HG02970 (cell line): ENCODE results near the gene NDFIP2.

Experiments
- ATAC-seq: cut with Tn5 transposase; IDR thresholded peaks from one replicate; pipeline ENCODE4 v1.9.1; 2021; ENCODE audit warnings: mild to moderate bottlenecking, moderate library complexity, moderate number of reproducible peaks; ENCODE audit not compliant: unreplicated experiment, low FRiP score

NDFIP2 gene

DNA sequence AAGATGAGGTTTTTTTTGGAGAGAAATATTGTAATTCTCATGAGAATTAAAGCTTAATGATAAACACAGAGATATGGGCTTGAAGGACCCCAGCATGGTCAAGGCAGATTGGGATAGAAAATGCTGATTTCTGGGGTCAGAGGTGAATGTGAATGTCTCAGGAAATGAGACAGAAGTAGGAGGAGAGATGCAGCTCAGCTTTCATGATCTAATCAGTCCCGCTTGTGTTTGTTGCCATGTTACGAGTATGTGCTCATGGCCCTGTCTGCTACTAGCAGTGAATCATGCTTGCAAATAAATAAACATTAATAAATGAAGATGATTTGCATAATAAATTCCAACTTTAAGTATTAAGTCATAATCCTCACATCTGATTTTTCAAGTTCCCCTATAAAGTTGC, 23.0 kb upstream of the NDFIP2 start:
- ATAC-seq = no peak

GRCh38 chr13:79458436-79458835, 22.5 kb upstream of the NDFIP2 start:
- ATAC-seq = no peak

- ATAC-seq = no peak
Measured at GRCh38 chr13:79459906-79460305, 21.0 kb upstream of the NDFIP2 start.

DNA sequence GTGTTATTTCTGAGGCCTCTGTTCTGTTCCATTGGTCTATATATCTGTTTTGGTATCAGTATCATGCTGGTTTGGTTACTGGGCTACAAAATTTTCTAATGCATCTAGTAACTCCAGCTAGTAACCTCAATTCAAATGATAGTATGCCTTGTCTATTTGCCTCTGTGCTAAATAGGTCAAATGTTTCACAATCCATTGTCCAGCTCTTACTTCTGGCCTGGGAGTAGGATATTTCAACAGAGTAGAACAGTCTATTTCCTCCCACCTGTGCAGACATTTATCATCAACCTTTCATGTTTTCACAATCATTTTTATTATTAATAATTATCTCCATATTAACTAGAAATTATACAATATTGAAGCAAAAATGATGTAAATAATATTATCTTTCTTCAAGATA, 18.1 kb upstream of the NDFIP2 start:
- ATAC-seq = no peak

DNA sequence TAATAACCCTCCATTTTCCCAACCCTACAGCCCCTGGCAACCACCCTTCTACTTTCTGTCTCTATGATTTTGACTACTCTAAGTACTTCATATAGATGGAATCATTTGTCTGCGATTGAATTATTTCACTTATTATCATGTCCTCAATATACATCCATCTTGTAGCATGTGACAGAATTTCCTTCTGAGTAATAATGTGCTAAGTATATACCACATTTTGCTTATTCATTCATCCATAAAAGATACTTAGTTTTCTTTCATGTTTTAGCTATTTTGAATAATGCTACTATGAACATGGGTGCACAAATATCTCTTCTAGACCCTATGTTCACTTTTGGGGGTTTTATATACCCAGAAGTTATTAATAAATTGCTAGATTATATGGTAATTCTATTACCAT, 17.4 kb upstream of the NDFIP2 start:
- ATAC-seq = no peak

DNA sequence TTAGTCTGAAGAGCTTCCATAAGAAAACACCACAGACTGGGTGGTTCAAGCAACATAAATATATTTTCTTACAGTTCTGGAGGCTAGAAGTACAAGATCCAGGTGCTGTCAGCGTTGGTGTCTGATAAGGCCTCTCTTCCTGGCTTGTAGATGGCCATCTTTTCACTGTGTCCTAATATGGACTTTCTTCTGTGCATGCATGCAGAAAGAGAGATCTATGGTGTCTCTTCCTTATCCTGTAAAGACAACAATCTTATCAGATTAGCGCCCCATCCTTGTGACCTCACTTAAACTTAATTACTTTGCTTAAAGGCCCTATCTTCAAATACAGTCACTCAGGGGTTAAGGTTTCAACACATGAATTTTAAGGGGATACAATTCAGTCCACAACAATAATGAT, 14.1 kb upstream of the NDFIP2 start:
- ATAC-seq = no peak

DNA sequence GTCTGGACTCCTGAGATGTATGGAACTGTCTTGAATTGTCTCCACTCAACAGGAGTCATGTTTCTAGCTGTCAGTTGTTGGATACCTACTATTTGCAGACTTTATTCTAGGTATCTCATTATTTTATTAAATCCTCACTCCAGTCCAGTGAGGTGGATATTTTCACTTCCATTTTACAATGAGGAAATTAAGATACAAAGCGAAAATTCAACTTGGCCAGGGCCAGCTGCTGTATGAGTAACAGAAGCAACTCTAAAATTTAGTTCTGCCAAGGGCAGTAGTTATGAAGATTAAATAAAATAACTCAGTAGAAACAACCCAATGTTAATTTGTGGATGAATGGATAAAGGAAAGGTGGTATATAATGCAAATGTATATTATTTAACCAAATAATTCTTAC, 12.6 kb upstream of the NDFIP2 start:
- no peak for ATAC-seq

DNA sequence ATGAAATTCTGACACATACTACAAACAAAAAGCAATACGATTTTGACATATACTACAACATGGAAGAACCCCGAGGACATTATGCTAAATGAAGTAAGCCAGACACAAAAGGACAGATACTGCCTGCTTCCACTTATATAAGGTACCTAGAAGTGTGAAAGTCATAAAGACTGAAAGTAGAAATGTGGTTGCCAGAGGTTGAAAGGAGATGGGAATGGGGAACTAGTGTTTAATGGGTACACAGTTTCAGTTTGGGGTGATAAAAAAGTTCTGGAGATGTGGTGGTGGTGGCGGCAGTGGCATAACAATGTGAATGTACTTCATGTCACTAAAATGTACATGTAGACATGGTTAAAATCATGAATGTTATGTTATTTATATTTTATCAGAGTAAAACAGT, 12.1 kb upstream of the NDFIP2 start:
- ATAC-seq = no peak

DNA sequence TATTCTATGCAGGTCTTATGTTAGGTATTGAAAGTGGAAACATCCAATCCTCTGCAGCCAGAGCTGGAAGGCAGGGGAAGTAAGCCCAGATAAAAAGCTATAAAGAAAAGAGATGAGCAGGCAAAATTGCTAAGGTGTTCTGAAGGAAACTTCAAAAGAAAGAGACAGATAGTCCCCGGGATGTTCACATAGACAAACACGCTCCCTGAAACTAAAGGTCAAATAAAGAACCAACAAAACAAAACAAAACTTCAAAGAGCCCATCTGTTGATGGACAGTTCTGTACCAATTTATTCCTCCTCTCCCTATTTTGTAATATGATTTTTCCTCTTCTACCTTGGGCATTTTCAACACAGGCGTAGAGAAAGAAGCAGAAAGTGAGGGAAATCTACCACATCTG, 11.3 kb upstream of the NDFIP2 start:
- ATAC-seq = no peak

DNA sequence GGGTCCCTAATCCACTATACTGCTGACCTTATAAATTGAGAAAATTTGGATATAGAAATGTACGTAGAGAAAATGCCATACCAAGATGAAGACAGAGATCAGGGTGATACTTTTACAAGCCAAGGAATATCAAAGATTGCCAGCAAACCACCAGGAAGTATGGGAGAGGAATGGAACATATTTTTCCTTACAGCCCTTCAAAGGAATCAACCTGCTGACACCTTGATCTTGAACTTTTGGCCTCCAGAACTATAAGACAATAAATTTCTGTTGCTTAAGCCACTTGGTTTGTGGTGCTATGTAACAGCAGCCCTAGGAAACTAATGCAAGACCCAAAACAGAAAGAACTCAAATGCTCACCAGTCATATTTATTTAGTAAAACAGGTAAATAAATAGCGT, 10.3 kb upstream of the NDFIP2 start:
- no peak for ATAC-seq

GRCh38 chr13:79475569-79475968, 5.4 kb upstream of the NDFIP2 start:
- ATAC-seq = no peak

DNA sequence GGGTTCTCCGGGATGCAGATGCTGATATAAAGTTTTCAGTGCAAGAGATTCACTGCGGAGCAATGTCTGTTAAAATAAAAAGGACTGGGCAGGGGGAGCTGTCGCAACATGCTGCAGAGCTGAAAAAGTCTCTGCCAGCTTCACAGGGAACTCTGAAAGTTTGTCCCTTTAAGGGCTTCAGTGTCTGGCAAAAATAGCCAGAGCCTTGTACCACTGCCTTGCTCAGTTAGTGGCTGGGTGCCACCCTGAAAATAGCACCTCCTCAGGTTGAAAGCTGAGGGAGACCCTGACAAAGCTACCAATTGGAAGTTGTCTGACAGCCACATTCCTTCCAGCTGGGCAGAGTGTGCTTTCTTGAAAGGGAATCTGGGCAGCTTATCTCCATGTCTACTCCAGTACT, 3.0 kb upstream of the NDFIP2 start:
- no peak for ATAC-seq

DNA sequence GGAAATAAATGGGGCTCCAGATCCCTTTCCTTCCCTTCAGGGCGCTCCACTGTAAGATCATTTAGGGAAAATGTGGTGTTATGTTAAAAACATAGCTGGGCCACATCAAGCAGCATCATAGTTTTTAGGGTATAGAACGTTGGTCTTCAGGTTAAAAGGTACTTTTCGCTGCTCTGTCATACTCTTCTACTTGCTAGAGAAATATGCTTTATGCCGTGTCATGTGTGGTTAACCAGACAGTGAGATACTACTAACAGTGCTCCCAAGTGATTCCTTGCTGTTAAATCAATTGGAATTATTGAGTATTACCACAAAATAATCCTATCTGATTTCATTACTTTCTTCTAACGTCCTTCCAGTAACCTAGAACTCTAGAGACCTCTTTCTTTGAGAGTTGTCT, 1.1 kb upstream of the NDFIP2 start:
- no peak for ATAC-seq

GRCh38 chr13:79481685-79482052, 714 bp downstream of the NDFIP2 start:
- ATAC-seq = peak; percentile 17

DNA sequence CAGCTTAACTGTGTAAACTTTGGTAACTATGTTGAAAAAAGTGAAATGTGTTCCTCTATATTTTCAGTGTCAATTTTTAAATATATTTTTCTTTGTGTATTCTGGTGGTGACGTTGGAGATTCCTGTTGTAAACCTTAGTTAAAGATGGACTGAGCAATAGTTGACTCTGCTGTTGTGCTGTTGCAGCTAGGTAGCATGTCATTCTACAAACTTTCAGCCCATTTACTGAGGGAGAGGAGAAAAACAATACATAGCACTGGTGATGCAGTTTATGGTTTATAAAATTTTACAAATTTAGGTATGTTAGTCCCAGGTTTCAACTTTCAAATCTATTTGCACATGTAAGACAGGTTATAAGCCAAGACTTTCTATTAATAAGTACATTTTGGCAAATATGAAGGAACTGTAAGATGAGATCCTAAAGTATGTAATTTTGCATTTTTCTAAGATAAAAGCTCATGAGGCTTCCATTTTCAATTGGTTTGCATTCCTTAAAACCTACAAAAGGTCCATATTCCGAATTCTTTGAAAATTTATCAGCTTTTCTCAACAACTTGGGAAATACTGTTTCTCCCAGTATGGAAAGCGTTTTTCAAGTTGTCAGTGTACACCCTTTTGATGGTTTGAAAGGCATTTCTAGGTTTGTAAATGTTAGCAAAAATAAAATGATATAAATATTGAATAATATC, 1.5 kb downstream of the NDFIP2 start:
- no peak for ATAC-seq

DNA sequence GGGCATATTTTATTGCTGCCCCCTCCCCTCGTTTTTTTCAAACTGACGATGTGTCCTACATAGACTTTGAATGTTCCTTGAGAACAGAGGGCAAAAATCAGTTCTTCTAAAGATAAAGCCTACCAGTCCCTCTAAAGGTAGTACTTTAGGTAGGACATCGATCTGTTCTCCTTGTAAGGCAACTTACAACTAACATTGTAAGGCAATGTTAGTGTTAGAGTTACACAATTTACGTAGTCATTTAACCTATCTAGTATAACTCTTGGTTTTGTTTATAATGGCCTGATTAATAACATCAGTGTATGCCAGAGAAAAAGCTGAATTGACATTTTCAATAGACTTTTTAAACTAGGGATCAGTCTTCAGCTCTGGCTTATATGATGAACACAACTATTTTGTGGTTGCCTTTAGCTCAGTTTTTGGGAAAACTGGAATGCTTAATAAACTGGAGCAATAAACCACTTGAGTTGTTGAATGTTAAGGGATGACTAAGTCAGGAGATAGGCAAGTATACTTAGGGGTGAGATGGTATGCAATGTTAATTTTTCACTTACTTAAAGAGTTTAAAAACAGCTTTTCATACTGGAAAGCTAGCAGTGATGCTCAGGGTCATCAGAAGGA, 2.2 kb downstream of the NDFIP2 start:
- ATAC-seq = no peak

GRCh38 chr13:79485014-79485811, 4.3 kb downstream of the NDFIP2 start:
- ATAC-seq = no peak

DNA sequence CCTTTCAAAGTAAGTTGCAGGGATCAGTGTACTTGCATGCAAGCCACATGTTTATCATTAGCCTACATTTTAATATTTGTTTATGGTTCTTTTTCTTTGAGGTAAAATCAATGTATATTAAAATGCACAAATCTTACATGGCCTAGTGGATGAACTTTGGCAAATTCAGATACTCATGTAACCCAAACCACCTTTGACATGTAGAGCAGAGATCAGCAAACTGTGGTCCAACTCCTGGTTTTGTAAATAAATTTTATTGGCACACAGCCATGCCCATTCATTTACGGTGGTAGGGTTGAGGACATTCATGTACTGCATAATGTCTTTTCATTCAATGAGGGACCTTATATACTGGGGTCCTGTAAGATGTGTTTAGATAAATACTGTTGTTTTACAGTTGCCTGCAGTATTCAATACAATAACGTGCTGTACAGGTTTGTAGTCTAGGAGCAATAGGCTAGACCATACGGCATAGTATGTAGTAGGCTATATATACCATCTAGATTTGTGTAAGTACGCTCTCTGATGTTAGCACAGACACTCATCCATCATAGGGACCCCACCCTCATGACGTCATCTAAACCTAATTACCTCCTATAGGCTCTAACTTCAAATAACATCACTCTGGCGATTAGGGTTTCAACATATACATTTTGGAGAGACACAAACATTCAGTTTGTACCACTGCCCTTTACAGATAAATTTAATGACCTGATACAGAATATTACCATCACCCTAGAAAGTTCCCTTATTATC, 5.7 kb downstream of the NDFIP2 start:
- no peak for ATAC-seq

DNA sequence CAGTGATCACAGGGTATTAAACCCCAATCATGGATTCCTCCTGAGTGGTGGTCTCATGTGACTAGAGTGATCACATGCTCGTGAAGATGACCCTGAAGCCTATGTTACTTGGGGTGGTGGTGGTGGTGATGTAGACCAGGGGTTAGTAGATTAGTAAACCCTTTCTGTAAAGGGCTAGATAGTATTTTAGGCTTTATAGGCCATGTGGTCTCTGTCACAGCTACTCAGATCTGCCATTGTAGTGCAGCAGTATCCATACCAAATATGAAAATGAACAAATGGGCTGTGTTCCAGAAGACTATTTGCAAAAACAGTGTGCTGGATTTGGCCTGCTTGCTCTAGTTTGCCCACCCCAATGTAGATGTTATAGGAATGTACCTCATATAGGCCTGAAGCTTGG, 9.4 kb downstream of the NDFIP2 start:
- ATAC-seq = no peak

GRCh38 chr13:79490824-79491223, 9.9 kb downstream of the NDFIP2 start:
- no peak for ATAC-seq

- no peak for ATAC-seq
Measured at GRCh38 chr13:79491715-79492114, 10.8 kb downstream of the NDFIP2 start.
